Mucosa of descending colon (tissue), 3 donors: ENCODE results near the gene TMEM37. TPM values are rescaled to one million over a fixed set of nuclear protein-coding genes. Genes with fewer than 3 reads are reported as not detected.

Experiments
- ATAC-seq: fragments of 200-7000 bp; cut with Tn5 transposase; one replicate; pipeline ENCODE4 v1.9.1; 2020; ENCODE audit warnings: mild to moderate bottlenecking, moderate library complexity
- DNase-seq, 3 donors: peaks; one replicate each; pipeline ENCODE4 v3.0.0-alpha.2; 2020
- H3K36me3 ChIP-seq: fragments of 200-600 bp; one replicate; pipeline ENCODE4 v1.8.0; 2021; ENCODE audit warnings: low read depth, mild to moderate bottlenecking
- H3K4me1 ChIP-seq: fragments of 200-600 bp; one replicate; pipeline ENCODE4 v1.8.0; 2021; ENCODE audit warnings: low read depth, mild to moderate bottlenecking
- H3K4me3 ChIP-seq: fragments of 200-600 bp; one replicate; pipeline ENCODE4 v1.8.0; 2021; ENCODE audit warnings: mild to moderate bottlenecking
- H3K9me3 ChIP-seq: fragments of 200-600 bp; one replicate; pipeline ENCODE4 v1.8.0; 2021; ENCODE audit warnings: mild to moderate bottlenecking
- intact Hi-C, 2 donors: fragments of 100-400 bp; cut with DNase I in 1 of 2; cut with micrococcal nuclease in 1 of 2; formaldehyde crosslinking; loops; one replicate each; pipeline versions ENCODE4 v1.11.0 to v1.11.1; 2022; cut with DNase I, micrococcal nuclease
- total RNA-seq, 3 donors: library from RNA; stranded (reverse); fragmentation: NEBNext Ultra II Directional in 2 of 3; extraction: Animal tissue kit (Norgen Biotek cat#: 25700) in 2 of 3; gene quantifications; one replicate each; pipeline versions ENCODE4 v1.2.1 to v1.2.4, GENCODE V29; 2021 to 2023
- TF ChIP-seq, protein P1 (sequence below): fragments of 200-600 bp; IDR thresholded peaks from one replicate; pipeline ENCODE4 v1.8.0; 2022; ENCODE audit warnings: antibody characterized with exemption, mild to moderate bottlenecking
- donor health status: DM: no; HTN: no; CAD: no; lungs with moderate emphysema.
- donor health status: DM: no; HTN: no; CAD: no.
- donor health status: DM: no; HTN: yes; CAD: no.

The TMEM37 gene
- total RNA-seq, 3 donors from 2014 or later = 54.0 to 173 (median 100) TPM

DNA sequence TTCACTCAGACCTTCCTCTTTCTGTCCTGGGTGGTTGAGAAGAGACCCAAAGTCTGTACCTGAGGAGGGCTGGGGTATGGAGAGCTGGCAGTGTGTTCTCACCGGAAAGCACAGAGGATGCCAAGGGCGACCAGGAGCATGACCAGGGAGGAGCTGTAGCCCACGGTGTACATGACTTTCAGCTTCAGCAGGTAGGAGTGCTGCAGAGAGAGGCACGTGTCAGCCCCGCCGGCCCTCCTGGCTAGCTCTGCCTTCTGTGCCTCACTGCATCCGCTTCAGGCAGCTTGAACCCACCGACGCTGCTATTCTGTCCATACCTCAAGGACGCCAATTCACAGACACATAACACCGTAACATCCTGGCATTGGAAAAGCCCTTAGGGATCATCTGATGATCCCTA is 34.0 kb downstream of the TMEM37 start:
- ATAC-seq (no peak), DNase-seq (no peak)
- Histone ChIP-seq H3K4me3 (no peak overlapping the region), H3K36me3 (no peaks in the 10 kb centered on the region), H3K9me3 (no peaks in the 10 kb centered on the region), H3K4me1 (no peaks in the 10 kb centered on the region)
- intact Hi-C loops = no loop called here
- TF ChIP-seq, protein P1, sequence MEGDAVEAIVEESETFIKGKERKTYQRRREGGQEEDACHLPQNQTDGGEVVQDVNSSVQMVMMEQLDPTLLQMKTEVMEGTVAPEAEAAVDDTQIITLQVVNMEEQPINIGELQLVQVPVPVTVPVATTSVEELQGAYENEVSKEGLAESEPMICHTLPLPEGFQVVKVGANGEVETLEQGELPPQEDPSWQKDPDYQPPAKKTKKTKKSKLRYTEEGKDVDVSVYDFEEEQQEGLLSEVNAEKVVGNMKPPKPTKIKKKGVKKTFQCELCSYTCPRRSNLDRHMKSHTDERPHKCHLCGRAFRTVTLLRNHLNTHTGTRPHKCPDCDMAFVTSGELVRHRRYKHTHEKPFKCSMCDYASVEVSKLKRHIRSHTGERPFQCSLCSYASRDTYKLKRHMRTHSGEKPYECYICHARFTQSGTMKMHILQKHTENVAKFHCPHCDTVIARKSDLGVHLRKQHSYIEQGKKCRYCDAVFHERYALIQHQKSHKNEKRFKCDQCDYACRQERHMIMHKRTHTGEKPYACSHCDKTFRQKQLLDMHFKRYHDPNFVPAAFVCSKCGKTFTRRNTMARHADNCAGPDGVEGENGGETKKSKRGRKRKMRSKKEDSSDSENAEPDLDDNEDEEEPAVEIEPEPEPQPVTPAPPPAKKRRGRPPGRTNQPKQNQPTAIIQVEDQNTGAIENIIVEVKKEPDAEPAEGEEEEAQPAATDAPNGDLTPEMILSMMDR = no peak

DNA sequence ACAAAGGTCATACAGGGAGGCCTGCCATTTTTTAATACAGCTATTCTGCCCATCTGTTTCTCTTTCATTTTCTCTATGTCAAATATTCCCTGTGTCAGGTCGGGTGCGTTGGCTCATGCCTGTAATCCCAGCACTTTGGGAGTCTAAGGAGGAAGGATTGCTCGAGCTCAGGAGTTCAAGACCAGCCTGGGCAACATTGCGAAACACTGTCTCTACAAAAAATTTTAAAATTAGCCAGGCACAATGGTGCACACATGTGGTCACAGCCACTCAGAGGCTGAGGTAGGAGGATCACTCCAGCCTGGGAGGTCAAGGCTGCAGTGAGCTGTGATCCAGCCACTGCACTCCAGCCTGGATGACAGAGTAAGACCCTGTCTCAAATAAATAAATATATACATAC is 34.7 kb downstream of the TMEM37 start:
- H3K36me3 ChIP-seq = no peaks in the 10 kb centered on the region
- DNase-seq (no peak), ATAC-seq (no peak)
- H3K9me3 ChIP-seq = no peaks in the 10 kb centered on the region
- intact Hi-C loops = no loop called here
- no peak overlapping the region for H3K4me3 ChIP-seq
- TF ChIP-seq, protein P1 = no peak
- no peaks in the 10 kb centered on the region for H3K4me1 ChIP-seq

DNA sequence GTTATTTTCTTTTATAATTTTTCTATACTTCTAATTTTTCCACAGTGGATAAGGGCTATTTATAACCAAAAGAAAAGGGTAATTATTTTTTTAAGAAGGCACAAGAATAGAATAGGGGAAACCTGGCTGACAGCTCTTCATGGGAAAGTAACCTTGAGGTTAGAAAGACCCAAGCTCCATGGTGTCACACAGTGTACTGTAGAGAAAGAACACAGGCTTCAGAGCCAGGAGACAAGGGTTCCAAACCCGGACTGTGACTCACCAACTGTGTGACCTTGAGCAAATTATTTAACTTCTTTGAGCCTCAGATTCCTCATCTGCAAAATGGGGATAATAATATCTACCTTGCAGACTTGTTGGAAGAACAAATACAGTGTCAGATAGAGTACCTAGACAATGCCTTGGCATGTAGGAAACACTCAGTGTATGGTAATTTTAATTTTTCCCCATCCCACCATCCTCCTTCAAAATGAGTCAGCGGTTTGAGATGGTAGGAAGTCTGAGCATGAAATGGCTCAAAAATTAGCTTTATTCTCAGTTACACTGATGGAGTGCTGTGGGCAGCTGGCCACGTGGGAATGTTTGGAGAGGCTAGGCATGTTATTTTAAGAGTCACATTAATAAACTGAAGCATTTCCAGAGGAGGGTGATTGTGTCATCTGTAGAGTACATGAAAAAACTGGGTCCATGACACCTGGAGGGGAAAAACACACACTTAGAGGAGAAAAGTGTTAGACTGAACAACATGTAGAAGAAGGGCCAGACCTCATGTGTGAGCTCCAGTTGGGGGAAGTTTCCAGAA is 36.7 kb downstream of the TMEM37 start:
- Histone ChIP-seq H3K9me3 (no peaks in the 10 kb centered on the region), H3K4me3 (no peak overlapping the region), H3K4me1 (peaks cover 3% of the 10 kb centered on the region), H3K36me3 (no peaks in the 10 kb centered on the region)
- DNase-seq (no peak), ATAC-seq (no peak)
- intact Hi-C loops = no loop called here
- TF ChIP-seq, protein P1 = no peak

DNA sequence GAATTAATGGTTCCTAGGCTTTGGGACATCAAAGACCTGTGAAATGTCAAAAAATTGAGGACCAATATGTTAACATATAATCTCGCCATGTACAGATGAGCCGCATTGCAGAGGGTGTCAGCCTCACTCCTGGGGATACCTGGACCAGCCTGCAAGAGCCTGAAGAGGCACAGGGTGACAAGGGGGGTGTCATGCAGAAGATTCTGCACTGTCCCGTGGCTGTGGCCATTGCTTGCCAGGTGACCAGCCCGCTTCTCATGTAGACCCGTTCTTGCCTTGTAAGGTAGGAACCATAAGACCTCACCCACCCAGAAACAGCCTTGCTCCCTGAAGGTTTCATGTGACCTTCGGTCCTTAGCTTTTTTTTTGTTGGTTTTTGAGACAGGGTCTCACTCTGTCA is 37.5 kb downstream of the TMEM37 start:
- intact Hi-C loops = no loop called here
- ATAC-seq (no peak), DNase-seq (no peak)
- Histone ChIP-seq H3K9me3 (no peaks in the 10 kb centered on the region), H3K4me1 (peaks cover 3% of the 10 kb centered on the region), H3K4me3 (no peak overlapping the region), H3K36me3 (no peaks in the 10 kb centered on the region)
- TF ChIP-seq, protein P1 = no peak

GRCh38 chr2:119469661-119470297 is 38.1 kb downstream of the TMEM37 start:
- no peak for ATAC-seq
- Histone ChIP-seq H3K9me3 (no peaks in the 10 kb centered on the region), H3K4me3 (no peak overlapping the region), H3K4me1 (peaks cover 3% of the 10 kb centered on the region), H3K36me3 (no peaks in the 10 kb centered on the region)
- DNase-seq = no peak
- TF ChIP-seq, protein P1 = no peak
- intact Hi-C loops = no loop called here
